Activated naive CD8-positive, alpha-beta T cell treated with anti-CD3 and anti-CD28 coated beads, Interleukin-2, amount 50 U/mL, for 16 hours (primary cell): Measurements from ENCODE around the gene SEPTIN5.
A peak's percentile ranks its signal among the peaks of the same experiment; 100 is the strongest.

Experiments
- DNase-seq: peaks from one replicate; pipeline ENCODE4 v3.0.0-alpha.2; 2020; ENCODE audit warnings: low read depth, low spot score

SEPTIN5 gene

DNA sequence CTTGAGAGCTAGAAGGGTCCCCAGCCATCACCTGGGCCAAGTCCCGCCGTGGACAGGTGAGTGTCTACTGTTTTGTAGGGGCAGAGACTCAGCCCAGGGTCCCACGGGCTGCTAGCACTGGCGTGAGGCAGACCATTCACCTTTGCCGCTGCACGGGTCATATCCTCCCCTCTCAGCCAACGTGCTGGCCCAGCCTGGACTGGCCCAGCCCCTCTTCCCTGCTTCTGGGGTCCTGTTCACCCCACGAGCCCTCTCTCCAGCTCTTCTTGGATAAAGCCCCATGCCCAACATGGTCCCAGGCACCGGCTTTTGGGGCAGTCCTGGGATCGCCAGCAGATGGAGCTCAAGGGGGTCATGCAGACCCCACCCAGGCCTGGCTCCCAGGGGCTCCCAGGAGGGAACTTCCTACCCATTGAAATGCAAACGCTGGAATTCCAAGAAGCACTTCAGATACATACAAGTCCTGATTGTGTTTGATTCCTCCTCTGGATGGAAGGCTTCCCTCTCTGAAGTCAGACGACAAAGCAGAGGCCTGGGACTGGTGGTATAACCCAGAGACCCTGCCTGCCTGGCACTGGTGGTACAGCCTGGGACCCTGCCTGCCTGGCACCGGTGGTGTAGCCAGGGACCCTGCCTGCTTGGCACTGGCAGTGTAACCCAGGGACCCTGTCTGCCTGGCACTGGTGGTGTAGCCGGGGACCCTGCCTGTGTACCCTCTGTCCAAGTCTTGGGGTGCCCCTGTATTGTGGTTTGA lies 8.9 kb upstream of the SEPTIN5 start:
- DNase-seq = no peak

DNA sequence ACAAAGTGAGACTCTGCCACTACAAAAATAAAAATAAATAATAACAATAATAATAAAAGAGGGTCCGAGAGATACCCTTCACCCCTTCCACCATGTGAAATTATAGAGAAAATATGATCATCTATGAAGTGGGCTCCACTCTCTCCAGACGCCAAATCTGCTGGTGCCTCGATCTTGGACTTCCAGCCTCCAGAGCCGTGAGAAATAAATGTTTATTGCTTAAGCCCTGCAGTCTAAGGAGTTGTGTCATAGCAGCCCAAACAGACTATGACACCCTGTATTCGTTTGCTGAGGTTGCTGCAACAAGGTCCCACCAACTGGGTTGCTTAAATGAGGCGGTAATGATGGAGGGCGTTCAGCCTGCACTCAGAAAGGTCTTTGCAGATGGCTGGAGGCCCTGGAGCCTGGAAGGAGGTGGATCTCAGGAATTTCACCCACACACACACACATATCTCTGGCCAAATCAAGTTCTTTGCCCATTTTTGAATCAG lies 7.6 kb upstream of the SEPTIN5 start:
- no peak for DNase-seq

DNA sequence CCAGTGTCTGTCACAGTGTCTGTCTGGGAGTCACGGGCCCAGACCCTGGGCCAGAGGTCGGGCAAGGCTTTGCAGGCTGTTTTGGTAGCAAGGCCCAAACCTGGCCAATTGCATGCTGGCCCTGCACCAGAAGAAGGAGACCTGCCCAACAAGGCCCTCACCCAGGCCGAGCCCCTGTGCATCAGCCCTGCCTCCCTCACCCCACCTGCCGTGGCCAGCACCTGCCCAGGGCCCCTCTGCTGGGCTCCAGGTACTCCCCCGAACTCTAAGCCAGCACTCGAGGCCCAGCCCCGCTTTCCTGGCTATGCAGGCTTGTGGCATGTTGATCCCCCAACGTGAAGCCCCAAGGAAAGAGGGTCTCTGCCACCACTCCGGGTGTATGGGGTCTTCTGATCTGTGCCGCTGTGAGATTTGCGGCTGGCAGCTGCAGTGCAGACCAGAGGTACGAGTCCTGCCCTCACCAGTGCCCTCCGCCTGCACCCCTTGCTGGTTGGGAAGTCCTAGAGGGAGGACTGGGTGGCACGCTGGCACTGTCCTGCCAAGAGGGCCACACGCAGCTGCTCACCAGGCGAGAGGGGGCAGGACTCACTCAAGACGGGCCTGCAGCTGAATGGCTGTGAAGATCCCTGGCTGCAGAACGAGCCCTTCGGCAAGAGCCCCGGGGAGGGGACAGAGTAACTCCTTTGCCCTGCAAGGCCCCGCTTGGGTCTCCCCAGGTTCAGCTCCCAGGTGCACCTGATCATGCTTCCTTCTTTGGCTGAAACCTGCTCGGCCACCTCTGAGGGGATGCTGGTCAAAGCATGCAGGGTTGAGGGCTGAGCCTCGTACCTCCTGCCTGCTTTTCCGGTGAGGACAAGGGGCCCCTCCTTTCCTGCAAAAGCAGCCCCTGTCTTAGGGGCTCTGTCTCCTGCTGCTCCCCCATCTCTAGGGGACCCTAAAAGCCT lies 6.7 kb upstream of the SEPTIN5 start:
- no peak for DNase-seq

DNA sequence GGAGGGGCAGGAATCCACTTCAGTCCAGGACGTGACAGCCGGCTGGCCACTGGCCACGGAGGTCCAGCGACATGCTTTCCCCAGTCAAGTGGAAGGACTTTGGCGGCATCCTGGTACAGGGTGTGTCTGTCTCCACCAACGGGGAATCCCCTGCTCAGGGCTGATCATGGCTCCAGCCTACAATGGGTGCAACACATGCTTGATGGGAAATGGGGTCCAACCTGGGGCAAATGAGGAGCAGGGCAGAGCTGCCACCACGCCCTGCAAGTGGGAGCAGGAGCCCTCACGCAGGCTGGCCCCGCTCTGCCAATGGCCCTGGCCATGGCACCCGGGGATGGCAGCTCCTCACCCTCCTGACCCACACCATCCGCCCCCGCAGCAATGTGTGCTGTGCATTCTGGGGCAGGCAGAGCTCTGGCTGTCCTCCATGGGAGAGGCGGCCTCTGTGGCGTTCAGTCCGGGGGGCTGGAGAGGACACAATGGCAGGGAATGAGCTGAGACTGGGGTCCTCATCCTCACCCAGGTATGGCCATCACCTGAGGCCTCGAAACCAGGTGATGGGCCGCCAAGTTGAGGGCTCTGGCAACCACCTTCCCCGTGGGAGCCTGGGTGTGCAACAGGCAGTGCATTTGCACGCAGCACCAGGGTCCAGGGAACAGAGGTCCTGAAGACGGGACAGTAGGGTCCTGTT lies 5.8 kb upstream of the SEPTIN5 start:
- no peak for DNase-seq

DNA sequence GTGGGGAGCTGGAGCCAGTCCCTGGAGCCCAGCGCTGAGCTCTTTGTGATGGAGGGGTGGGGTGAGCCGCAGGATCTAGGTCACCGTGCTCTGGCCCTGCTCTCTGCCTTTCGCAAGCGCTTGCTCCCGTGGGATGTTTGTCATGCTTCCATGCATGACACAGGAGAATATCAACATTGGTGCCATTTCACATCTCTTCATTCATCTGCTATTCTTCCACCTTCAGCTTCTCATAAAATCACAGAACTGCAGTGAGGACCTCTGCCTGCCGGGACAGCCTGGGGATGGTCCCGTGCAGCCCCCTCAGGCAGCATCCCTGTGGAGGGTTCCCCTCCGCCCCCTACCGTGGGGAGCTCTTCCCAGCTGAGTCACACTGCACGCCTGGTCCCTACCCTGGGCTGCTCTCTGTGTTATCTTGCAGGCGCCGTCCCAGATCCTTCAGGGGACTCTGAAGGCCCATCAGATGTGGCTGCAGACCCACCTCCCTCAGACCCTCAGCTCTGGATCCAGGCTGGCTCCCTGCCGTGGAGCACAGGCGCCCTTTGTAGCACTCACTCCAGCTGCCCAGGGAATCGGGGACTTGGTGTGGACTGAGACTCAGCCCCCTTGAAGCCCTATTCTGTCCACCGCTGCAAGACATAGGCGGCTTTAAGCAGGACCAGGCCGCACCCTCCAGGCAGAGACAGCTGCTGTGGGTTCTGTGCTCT lies 5.1 kb upstream of the SEPTIN5 start:
- DNase-seq = no peak

DNA sequence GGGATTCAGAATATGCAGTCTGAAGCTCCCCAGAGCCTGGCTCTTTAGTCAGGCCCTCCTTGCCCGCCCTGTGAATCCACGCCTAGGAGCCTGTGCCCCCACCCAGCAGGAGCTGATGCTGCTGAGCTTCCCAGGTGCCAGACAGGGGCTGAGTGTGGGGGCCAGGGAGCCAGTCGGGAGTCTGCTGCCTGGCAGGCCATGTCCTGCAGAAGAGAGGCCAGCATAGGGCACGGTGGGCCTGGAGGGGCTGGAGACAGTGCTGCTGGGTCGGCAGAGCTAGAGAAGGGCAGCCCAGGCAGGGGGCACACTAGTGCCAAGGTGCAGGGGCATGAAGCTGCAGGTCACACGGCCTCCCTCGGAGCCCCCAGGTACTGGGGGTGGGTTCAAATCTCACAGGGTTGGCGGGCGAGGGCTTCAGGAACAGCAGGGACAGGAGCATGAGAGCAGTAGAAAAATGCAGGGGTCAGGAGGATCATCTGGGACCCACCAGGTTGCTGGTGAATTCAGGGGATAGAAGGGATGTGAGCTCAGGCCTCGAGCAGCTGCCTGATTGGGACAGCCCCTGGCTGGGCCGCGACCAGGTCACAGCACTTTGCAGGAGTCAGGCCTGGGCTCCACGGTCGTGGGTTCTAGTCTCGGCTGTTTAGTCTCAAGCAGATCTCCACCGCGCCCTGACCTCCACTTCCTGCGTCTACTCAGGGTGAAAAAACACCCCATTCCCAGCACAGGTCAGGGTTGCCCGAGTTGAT lies 4.1 kb upstream of the SEPTIN5 start:
- no peak for DNase-seq

DNA sequence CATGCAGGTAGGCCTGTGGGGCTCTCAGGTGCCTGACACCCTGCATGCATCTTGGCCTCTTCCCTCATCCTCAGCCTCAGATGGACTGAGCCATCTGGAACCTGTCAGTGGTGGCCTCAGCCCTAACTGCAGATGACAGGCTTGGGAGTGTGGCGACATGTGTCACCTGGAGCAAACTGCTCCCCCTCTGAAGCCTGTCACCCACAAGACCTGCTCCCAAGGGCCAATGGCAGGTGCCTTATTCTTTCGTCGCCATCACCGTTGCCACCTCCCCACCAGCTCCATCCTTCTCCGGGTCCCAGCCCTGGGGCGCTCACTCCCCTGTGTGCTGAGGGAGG lies 3.6 kb upstream of the SEPTIN5 start:
- no peak for DNase-seq

DNA sequence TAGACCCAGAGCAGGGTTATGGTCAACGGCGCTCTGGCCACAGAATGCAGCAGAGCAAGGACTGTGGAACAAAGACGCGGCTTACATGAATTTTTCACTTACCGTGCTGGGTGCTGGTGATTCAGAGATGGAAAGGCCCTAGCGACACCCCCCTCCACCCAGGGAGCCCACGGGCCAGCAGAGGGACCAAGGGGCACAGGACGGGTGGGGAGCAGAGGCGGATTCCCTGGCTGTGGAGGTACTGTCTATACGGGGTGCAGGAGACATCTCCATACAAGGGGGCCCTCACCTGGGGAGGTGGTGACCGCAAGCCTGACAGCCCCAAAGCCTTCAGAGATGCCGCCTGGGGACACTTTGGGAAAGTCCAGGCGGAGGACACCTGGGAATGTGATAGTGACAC lies 1.1 kb upstream of the SEPTIN5 start:
- DNase-seq = no peak

DNA sequence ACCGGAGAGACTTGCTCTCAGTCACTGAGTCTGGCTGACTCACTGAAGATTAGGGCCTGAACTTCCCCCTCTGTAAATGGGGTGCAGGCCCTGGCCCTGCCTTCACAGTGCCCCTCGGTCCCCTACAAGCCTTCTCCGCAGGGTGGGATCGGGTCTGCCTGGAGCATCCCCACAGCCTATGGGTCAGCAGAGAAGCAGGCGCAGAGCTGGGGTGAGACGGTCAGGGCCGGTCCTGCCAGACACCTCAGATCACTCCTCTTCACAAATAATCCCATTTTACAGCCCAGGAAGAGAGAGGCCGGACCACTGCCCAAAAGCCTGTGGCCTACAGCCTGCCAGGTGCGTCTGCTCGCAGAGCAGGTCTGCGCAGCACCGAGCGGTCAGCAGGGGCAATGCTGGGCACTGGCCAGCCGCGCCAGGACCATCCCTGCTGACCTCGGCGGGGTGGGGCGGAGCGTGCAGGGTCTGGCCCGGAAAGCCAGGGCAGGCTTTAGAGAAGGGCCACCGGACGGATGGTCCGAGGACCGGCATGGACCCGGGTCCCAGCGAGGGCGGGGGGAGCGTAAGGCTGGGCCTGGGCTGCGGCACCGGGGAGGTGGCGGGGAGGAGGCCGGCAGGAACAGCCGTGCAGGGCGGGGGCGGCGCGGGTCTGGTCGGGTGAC lies 522 bp upstream of the SEPTIN5 start:
- DNase-seq = no peak

DNA sequence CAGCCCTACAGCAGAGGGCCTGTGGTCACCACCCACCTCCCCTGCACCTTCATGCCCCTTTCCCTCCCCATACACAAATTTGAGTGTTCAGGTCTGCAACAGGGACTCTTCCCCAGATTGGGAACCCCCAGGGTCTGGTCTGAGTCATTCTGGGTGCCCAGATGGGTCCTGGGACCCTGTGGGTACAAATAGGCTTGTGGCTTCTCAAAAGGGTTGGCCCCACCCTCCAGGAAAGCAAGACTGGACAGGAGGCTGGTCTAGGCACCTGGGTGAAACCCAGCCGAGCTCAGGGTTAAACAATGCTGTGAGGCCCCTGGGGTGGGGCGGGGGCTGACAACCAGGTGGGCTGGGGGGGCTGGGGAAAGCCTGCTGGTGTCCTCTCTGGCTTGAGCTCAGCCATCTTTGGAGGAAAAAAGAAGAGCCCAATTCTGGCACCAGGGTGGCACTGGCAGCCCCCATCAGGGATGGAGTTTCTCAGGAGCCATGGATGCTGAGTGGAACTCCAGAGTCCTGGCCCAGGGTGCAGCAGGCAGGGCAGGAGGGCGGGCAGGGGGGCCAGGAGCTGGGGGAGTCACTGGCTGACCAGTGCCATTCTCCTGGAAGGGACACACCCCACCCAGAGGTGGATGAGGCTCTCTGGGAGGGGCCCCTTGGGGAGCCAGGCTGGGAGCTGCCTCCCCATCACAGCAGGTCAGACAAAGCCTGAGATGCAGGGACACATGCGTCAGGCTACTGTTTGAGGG lies 1.1 kb downstream of the SEPTIN5 start:
- no peak for DNase-seq

DNA sequence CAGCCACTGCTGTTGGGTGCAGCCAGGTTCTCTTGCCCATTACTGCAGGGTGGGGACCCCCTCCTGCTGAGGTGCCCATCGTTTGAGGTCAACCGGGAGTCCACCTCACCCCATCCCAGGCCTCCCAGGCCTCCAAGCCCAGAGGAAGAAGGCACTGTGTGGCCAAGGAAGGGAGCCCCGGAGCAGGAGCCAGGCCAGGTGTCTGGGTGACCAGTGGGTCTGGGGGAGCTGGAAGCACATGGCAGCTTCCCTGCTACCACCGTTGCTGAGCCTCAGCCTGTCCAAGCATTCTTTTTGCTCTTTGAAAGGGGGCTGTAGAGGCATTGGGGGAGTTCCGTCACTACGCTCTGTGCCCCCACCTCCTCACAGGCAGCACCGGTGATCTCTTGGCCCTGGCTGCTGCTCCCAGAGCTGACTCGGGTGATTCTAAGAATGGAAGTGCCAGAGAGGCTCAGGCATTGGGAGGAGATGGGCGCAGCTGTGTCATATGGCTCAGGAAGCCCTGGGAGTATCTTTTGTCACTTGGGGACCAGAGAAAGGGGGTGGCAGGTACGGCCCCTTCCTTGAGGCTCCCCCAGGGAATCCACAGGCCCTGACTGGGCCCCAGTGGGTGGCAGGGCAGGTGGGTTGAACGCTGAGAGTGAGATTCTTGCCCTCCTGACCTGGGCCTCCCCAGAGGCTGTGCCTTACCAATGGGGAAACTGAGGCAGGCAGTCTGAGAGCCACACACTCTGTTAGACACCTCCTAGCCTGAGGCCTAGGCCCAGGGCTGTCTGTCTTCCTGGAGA lies 1.9 kb downstream of the SEPTIN5 start:
- DNase-seq = no peak

DNA sequence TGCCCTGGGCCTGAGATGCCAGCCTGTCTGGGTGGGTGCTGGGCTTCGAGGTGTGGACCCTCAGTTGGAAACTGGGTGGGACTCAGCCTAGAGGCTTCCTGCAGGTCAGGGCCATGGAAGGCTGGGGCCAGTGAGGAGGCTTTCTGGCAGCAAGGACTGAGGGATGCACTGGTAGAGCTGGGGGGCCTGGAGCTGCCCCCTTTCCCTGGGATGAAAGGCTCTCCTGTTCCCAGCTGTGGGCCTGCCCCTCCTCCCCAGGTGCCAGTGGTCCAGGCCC lies 2.5 kb downstream of the SEPTIN5 start:
- DNase-seq = no peak

DNA sequence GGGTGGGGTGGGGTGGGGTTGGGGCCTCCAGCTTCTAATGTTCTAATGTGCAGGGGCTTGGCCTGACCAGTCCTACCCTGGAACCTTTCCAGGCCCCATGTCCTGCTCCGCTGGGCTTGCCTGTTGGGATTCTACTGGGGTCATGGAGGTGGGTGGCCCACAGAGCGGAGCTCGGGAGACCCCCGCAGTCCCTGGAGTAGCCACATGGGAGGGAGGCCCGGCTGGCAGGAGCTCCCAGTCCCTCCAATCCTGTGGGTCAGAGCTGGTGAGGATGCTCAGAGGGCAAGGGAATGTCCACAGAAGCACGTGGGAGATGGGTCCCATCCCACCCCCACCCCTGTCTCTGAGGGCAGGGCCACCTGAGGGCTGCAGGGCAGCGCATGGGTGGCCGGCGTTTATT lies 2.9 kb downstream of the SEPTIN5 start:
- no peak for DNase-seq

DNA sequence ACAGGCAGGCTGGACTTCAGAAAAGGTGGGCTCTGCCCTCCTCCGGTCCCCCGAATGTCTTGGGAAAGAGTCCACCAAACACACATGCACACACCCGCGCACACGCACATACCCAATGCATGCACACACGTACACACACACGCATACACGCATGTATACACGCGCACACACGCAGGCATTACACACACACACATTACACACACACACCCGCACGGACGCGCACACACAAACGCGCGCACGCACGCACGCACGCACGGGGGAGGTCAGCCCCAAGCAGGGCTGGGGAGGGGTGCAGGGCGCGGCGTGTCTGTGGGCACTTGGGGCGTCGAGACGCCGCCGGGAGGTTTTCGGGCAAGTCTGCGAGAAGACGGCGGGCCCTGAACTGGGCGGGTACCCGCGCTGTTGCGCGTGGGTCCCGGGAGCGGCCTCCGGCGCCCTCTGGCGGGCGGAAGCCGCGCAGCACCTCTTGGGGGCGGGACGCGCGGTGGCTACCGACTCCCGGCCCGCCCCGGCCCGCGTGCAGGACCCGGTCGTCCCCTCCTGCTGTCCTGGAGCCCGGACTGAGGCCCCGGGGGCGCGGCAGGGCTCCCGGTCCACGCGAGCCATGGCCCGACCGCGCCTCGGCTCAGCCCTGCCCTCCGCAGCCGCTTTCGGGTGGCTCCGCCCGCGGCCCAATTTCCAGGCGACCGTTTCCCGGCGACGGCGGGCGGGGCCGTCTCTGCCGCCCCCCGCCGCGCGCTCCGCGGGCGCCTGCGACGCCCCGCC lies 3.6 kb downstream of the SEPTIN5 start:
- peak; percentile 57 for DNase-seq

DNA sequence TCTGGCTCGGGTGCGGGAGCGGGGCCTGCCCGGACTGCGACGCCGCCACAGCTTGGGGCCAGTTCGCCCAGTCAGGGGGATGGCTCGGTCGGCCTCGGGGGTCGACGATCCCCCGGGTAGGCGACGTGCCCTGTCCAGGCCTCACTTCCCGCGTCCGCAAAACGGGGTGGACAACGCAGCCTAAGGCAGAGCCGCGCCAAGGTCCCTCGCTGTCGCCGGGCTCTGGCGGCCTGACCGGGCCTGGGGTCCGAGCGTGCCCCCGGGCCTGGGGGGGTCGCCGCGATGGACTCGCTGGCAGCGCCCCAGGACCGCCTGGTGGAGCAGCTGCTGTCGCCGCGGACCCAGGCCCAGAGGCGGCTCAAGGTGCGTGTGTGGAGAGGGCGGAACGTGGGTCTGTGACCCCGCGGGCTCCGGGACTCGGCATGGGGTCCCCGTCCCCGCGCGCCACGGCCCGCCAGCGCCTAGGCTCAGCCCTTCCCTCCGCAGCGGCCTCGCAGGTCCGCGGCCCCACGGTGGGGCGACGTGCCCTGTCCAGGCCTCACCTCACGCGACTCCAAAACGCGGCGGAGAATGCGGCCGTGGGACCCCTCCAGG lies 4.2 kb downstream of the SEPTIN5 start:
- no peak for DNase-seq

DNA sequence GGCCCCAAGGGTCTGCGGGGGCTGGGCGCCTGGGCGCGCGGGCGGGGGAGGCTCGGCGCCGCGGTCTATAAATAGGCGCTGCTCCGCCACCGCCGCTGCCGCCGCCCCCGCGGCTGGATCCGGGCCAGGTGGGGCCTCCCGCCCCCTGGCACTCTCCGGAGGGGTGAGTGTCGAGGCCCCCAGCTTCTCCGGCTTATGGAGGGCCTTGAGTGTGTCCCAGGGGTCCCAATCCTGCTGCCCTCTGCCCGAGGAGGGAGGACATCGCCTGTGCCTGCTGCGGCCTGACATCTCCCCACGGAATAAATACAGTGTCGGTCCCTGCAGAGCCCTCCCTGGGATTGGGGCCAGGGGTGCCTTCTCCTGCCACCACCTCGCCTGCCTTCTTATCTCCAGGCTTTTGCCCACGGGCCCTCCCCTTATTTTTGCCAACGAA lies 4.8 kb downstream of the SEPTIN5 start:
- no peak for DNase-seq

DNA sequence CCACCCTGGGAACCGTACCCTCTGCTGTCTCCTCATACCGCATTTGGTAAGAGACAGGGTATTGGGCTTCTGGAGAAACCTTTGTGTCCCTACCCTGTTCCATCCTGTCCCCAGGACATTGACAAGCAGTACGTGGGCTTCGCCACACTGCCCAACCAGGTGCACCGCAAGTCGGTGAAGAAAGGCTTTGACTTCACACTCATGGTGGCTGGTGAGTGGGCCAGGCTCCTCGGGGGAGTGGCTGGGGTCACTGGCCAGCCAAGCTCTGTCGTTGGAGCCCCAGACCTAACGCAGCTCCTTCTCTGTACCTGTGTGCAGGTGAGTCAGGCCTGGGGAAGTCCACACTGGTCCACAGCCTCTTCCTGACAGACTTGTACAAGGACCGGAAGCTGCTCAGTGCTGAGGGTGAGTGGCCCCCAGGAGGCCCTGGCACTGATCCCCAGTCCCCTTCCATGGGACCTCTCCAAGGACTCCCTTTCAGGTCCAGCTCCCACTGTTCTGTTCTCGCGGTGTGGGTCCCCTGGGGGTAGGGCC lies 5.3 kb downstream of the SEPTIN5 start:
- DNase-seq = no peak
